NCI-H1694 treated with DMSO at 0.1 percent for 48 hours (cell line): Measurements from ENCODE around the gene VWA5B2.
"Not testable (repeated sequence)": the region's sequence is repeated elsewhere in the genome, so short reads cannot be mapped to it uniquely, and the experiment has no call there.

ENCODE experiments used
- DNase-seq: peaks from one replicate; lab custom pipeline; 2025; lab: John Stamatoyannopoulos, UW

VWA5B2 gene

DNA sequence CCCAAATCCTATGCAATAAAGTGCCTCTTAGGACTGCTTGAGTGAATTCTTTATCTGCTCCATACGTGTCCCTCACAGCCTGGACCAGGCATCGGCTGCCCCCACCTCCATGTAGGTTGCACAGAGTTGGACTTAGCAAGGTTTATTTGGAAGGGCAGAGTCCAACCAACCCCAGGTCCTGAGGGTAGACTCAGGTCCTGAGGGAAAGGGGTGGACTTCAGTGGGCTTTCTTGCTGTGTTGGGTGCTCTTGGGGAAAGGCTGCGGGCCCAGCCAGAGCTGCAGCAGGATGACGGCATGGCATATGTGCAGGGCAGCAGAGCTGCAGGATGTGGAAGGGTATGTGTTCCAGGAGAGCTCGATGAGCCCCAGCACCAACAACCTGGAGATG is 12.9 kb downstream of the VWA5B2 start:
- DNase-seq, result no peak

DNA sequence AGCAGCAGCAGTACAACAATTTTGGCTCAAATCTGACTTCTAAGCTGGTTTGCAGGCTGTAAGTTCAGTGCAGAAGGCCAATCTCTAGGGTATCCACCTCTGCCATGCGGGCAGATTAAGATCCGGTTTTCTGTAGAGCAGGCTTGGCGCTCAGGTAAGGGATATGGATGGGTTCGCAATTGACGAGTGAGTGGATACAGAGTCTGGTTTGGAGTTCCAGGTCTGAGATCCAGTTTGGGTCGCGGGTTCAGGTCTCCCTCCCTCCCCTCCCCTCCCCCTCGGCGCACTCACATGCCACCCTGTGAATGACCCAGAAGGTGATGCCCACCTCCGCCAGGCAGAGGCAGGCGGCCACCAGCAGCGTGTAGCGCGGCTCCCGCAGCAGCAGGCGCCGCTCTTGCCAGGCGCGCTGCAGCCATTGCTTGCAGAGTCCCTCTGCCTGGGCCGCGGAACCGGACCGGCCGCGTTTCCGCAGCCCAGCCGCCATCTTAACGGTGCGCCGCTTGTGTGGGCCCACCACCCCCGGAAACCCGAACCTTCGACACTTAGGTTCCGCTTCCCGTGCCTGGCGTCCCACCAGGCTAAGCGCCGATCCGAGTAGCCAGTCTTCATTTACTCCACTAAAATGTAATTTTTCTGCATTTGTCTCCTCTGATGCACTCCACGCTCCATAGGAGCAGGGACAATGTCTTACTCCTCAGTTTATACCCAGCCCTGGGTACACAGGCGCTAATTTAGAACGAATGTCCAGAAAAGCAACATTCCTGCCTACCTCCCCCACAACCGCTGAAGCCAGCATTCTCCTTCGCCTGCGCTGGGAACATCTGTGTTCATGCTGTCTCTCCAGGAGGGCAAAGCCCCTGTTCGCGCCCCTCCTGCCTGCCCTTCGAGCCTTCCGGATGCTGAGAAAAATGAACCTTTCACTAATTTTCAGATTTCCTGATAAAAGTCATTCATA is 19.3 kb downstream of the VWA5B2 start, which contains the start of gene ALG3:
Gene ALG3, minus strand, starts transcription at position 509 of the 958 bp plus-strand sequence. Its CDS starts 22 bp downstream, at position 487.
- peak; percentile 71 for DNase-seq

DNA sequence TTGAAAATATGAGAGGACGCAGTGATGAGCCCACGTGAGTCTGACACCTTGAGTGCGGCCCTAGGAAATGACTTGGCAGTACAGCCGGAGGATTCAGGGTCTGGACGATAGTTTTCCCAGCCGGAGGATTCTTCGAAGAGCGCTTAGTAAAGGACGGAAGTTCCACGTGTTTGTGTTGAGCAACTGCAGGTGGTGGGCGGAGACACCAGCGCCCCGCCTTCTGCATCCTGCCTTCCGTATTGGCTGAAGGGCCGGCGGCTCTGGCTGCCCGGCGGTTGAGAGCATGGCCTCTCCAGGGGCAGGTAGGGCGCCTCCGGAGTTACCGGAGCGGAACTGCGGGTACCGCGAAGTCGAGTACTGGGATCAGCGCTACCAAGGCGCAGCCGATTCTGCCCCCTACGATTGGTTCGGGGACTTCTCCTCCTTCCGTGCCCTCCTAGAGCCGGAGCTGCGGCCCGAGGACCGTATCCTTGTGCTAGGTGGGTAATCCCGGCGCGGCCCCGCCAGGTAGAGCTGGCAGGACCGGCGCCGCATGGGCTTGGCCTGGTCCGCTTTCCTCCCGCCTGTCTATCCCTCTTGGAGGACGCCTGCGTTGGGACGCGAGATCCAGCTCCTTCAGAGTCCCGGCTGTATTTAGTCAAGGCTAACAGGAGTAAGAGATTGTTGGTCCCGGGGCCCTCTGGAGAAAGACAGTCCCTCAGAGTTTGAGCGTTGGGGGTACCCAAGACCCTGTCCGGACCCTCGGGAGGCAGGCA is 20.2 kb downstream of the VWA5B2 start, which contains the start of gene EEF1AKMT4:
Gene EEF1AKMT4, plus strand, starts transcription at position 261 of the 755 bp plus-strand sequence. Its CDS starts 23 bp downstream, at position 284.
- peak; percentile 98 for DNase-seq

DNA sequence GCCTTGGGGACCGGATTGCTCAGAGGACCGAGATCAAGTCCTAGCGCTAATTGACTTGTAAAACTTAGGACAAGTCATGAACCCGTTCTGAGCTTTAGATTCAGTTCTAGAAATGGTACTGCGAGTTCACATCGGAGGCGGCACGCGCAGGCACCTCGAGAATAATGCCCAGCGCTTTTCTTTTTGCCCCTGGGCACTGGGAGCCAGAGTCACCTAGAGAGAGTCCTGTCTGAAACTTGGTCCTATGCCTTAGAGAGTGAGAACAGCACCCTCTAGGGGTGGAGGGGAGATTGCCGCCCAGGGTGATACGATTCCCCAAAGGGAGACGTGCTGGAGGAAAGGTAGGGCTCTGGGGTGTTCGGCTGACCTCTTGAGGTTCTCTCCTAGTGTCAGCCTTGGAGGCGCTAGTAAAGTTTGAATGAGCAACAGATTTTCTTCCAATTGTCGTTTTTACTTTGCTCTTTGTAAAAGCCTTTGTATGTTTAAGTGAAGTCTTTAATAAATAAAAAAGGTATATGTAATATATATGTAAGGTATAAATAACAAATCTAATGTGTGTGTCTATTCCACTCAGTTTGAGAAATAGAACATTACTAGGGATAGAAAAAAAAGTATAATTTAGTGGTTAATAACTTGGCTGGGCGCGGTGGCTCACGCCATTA is 20.9 kb downstream of the VWA5B2 start:
- DNase-seq, result peak; percentile 94

DNA sequence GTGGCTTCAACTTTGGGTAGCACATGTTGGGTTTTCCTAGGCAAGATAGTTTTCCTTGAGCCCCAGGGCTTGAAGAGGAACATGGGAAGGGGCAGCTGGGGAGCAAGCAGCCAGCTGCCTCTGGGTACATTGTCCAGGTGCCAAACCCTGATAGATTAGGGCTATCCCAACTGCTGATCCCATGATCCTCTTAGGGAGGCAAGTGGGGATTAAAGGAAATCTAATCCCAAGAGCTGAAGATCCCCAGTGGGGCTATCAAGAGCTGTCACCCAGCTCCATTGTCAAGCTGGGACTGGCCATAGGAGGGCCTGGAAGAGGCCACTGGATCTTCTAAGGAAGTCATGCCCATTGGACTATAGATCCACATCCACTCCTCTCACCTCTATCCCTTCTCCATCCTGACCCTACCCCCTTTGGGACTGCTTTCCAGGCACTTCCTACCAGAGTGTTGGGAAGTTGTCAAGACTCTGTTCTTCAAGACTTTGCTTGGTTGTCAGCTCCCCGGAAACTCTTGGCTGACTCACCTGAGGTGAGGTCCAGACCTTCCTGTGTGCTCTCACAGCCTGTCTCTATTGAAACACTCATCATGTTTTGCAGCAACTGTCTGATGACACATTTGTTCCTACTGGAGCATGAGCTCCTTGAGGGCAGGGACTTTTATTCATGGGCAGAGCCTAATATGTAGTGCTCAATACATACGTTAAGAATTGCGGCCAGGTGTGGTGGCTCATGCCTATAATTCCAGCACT is 26.1 kb downstream of the VWA5B2 start:
- DNase-seq, result no peak

DNA sequence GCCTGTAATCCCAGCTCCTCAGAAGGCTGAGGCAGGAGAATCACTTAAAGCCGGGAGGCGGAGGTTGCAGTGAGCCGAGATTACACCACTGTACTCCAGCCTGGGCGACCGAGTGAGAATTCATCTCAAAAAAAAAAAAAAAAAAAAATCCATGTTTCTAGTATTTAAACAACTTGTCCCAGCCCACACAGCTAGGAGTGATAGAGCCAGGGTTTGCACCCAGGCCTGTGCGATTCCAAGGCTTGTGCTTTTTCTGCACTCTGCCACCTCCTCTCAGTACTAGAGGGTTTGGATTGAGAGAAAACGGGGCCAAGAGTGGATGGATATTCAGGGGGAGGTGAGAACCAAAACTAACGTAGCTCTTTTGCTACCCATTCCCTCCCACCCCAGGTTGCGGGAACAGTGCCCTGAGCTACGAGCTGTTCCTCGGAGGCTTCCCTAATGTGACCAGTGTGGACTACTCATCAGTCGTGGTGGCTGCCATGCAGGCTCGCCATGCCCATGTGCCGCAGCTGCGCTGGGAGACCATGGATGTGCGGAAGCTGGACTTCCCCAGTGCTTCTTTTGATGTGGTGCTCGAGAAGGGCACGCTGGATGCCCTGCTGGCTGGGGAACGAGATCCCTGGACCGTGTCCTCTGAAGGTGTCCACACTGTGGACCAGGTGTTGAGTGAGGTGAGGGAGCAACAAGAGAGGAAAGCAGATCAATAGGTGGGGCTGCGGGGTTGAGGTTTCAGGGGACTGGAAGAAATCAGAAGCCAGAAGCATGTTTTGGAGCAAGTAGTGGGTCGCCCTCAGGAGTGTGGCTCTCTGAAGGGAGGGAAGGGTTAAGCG is 27.9 kb downstream of the VWA5B2 start:
- no peak for DNase-seq

DNA sequence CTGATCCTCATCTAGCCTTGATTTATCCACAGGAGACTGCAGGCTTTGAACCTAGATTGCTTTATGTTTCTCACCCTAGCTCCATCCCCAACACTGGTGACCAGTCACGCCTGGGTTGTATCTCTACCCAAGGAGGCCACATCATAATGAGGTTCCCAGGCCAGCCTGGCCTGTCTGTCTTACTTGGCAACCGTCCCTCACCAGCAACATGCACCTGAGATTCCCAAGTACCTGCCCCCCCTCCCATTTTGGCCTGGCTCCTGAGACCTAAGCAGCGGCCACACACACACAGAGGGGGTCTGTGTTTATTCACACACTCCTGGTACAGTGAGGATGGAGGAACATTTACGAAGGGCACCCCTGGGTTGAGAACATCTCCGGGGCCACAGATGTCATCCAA is 29.5 kb downstream of the VWA5B2 start:
- DNase-seq, result no peak

DNA sequence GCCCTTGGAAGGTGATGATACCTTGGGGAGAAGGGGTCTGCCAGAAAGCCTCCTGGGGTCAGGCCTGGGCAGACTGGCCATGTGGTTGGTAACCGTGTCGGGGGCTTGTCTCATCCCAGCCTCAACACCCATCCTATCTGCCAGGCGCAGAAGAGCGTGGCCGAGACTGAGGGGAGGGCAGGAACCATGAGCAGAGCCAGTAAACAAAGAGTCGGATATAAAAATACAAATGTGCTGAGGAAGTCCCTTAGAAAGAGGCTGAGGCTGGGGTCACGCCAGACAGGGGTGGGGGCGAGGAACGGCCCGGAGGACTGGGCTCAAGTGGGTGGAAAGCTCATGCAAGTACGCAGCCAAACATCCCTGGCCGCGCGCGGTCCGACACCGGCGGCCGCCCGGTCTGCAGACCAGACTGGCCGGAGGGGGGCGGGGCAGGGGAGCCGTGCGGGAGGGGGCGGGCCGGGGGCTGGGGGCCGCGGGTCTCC is 30.1 kb downstream of the VWA5B2 start:
- no peak for DNase-seq

DNA sequence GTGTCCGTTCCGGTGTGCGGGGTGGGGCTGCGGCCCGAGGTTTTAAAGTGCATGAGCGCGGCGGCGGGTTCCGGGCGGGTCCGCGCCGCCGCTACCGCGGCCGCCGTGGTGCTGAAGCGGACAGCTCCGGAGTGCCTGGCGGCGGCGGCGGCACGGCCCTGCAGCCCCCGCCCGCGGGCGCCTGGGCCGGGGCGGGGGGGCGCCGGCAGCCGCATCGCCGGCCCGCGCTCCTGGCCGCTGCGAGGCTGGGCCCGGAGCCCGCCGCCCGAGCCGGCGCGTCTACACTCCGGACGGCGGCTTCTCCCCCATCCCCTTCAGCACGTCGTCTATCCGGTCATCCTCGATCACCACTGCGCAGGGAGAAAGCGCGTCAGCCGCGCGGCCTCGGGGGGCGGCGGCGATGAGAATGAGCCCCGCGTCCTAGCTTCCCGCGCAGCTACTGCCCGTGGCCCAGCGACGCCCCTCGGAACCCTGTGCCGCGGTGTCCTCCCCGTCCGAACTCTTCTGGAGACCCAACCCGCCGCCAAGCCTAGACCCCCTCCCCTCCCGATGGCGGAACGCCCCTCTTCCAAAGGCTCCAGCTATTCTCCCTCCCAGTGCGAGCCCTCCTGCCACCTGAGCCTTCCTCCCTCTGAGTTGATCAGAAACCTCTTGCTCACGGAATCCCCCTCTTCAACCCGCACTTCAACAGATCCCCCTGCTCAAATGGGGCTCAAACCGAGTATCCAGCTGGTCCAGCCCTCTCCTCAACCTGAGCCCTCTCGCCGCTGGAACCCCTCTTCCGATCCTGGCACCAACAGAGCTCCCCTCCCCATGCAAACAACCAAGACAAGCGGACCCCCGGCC is 30.7 kb downstream of the VWA5B2 start:
- DNase-seq, result no peak

DNA sequence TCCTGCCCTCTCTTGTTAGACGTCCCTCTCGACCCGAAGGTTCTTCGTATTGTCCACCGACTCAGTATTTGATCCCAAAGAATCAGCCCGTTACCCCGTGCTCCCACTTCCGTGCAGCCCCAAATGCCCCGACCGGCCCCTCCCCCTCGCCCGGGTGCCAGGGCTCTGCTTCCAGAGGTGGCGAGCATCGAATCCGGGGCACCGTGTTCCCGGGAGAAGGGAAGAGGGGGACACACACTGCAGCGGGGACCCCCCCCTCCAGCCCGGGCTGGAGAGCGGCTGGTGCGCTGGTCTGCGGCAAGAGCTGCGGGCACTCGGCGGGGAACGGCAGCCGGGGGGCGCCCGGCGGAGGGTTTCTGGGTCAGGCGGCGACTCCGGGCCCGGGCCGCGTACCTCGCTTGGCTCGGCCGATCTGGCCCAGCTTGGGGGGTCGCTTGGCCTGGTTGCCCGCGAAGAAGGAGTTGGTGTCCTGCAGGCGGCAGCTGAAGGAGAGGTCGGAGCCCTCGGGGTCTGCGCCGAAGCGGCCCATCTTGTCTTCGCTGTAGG is 31.4 kb downstream of the VWA5B2 start:
- no peak for DNase-seq

DNA sequence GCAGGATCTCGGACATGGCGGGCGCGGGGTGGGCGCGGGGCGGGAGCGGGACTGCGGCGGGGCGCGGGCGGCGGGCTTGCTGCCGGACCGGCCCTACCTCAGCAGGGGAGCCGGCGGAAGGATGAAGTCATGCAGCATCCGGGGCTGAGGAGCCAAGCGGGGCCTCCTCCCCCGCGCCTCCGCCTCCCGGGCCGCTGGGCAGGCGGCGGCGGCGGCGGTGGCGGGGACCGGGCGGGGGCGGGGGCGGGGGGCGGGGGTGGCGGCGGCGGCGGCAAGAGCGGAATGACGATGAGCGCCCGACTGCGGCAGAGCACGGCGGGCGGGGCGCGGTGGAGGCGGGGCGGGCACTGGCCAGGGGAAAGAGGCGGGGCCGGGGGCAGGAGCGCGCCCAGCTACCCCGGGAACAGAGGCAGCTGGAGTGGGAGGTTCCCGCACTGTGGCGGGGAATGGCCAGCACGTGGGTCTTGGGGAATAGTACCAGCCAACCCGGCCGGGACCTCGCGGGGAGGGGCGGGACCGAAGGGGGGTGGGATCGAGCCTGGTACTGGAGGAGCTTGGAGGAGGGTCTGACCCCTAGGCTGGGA is 32.0 kb downstream of the VWA5B2 start, which contains the start of gene CAMK2N2:
Gene CAMK2N2, minus strand, starts transcription at position 284 of the 584 bp plus-strand sequence. Its CDS starts 268 bp downstream, at position 16.
- DNase-seq, result peak; percentile 92

DNA sequence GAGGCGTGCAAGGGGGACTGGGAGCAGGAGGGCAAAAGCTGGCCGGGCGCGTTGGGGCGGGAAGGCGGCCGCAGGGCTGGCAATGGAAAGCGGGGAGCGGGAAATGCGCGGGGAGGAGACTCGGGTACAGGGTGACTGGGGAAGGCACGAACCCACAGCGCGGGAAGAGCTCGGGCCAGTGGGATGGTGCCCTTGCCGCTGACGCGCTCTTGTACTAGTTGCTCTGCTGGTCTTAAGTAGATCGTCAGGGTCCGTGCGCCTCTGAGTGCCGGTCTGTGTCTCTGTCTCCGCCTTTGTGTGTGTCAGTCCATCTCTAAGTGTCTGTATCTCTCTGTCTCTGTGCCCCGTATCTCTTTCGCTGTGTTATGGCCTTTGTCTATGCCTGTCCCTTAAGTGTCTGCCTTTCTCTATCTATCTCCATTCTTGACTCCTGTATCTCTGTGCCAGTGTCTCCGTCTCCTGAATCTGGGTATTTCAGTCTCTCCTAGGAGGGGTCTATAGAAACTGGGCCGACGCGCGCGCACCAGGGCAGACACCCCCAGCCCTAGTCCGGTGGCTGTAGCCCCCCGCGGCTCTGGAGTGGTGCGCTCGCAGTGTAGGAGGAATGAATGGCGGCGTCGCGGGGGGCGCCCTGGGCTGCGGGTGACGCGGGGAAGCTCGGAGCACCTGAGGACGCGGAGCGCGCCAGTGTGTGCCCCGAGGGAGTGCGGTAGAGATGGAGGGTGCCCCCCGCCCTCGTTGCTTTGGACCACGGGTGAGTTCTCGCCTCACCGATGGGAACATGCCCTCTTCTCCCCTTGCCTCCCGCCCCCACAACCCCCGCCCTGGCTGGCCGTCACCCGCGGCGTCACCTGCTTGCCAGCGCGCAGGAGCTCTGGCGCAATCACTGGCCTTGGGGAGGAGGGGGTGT is 32.7 kb downstream of the VWA5B2 start:
- peak; percentile 64 for DNase-seq

DNA sequence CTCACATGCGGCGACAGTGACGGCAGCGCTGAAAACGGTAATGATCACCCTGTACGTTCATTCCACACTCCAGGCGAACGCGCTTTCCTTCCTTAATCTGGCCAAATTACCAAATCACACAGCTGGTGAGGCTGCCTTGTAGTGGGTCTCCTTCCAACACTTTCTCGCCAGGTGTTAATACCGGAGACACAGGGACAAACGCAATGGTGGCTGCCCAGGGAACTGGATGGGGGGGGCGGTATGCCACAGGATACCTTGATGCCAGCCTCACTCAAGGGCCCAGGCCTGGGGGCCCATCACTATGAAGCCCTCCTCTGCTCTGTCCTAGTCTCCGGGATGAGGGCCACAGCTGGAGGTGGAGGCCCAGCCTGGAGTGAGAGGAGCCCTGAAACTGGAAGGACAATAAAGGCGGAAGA is 33.4 kb downstream of the VWA5B2 start:
- peak; percentile 4 for DNase-seq

DNA sequence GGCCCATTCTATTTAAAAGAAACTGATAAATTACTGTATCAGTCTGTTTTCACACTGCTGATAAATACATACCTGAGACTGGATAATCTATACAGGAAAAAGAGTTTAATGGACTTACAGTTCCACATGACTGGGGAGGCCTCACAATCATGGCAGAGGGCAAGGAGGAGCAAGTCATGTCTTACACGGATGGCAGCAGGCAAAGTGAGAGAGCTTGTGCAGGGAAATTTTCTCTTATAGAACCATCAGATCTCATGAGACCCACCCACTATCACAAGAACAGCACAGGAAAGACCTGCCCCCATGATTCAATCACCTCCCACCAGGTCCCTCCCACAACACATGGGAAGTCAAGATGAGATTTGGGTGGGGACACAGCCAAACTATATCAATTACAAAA is 37.9 kb downstream of the VWA5B2 start:
- DNase-seq, result not testable (repeated sequence)

DNA sequence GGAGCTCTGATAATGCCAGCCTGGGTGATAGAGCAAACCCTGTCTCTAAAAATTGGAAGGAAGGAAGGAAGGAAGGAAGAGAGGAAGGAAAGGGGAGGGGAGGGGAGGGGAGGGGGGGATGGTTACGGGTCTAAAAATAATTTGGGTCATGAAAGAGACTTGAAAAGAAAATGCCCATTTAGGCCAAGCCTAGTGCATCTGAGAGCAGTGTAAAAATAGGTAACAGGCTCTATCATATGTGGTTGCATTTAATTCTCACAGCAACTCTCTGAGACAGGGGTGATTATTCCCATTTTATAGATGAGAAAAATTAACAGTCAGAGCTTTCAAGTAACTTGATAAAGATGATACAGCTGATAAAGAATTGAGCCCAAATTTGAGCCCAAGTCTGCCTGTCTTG is 42.9 kb downstream of the VWA5B2 start:
- DNase-seq, result no peak

DNA sequence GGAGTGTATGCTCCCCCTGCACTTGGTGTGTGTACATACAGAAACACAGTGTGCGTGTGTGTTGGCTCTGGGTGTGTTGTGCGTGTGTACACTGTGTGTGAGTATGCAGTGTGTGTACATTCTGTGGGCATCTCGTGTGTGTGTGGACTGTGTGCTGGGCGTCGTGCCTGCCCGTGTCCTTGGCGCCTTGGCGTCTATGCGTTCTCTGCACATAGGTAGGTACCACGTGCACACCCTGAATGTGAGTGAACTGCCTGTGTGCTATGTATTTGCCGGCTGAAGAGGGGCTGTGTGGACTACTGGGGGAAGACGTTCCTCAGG is 46.0 kb downstream of the VWA5B2 start:
- DNase-seq, result no peak
